Endometrium (tissue), 2 donors: ENCODE measurements around the gene MRAP.

ENCODE experiments used
- FAIRE-seq: peaks from 2 replicates; lab custom pipeline; 2012; peaks lifted over from hg19 to GRCh38; lab: Jason Lieb, UNC
- donor health status: control.
- donor health status: control.

MRAP gene

DNA sequence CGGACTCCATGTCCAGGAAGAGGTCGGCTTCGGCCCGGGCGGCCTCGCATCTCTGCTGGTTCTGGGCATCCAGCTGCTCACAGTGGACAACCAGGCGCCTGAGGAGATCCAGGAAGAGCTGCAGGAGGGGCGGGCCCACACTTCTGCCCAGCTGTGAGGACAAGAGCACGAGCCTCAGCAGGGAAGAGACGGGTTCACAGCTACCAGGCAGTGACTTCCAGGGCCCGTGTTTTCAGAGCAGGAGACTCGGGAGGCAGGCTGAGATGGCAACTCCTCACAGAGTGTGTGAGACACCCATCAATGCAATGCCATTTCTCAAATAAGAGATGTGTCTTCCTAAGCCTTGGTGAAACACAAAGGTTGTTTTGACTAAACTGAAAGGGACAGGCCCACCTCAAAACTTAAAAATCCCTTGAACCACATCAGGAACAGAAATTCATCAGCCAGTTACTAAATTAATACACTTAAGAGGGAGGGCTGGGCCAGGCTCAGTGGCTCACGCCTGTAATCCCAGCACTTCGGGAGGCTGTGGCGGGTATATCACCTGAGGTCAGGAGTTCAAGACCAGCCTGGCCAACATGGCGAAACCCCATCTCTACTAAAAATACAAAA lies 50.8 kb downstream of the MRAP start:
- no peak for FAIRE-seq

DNA sequence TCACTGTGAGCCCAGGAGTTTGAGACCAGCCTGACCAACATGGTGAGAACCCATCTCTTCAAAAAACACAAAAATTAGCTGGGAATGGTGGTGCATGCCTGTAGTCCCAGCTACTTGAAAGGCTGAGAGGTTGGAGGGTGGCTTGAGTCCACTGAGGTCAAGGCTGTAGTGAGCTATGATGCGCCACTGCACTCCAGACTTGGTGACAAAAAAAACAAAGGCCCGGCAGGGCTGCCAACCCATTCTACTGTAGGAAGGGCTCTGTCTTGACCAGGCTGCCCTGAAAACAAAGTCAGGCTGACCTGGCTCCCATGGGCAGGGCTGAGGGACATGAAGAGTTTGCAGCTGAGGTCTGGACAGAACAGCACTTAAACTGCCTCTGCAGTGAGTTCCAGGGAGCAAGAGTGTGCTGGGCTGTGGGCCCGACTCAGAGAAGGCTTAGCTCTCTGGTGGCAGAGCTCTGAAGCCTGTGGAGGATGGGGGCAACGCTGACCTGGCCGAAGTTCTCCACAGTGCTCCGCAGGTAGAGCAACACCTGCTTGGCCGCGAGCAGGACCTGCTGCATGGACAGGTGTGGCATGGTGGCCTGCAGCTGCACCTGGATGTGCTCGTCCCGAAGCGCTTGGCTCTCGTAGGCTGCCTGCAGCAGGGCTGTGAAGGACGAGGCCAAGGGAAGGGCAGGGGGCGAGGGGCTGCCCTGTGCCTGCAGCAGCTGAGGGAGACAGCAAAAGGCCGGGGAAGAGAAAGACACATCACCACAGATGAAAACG lies 51.7 kb downstream of the MRAP start:
- no peak for FAIRE-seq

DNA sequence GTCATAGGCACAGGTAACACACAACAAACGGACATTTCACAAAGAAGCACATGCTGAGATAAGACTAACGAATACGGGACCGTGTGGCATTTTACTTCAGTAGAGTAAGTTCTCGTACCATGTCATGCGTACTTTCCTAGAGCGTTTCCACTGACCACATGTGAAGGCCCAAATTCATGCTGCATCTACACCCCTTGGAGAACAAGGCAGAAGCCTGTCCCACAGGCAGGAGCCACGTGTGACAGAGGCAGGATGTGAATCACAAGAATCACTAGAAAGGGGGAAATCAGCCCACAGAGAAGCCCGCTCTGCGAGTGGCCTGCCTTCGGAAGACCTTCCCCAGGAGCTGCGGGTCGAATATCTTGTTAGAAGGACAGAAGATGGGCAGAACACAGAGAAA lies 52.3 kb downstream of the MRAP start:
- no peak for FAIRE-seq

DNA sequence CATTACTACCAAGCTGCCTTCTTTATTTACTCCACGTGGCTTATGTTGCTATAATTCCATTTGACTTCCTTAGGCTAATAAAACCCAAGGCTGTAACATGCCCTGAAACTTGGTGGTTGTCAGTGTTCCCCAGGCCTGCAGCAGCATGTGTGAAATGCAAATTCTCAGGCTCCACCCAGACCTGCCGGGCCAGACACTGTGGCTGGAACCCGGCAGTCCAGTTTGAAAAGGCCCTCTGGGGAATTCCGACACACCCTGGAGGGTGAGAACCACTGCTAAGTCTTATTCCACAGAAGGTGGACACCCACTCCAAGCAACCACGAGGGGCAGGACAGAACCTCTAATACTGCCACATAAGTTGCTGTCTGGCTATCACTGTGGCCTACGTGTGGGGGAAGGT lies 52.8 kb downstream of the MRAP start:
- no peak for FAIRE-seq

DNA sequence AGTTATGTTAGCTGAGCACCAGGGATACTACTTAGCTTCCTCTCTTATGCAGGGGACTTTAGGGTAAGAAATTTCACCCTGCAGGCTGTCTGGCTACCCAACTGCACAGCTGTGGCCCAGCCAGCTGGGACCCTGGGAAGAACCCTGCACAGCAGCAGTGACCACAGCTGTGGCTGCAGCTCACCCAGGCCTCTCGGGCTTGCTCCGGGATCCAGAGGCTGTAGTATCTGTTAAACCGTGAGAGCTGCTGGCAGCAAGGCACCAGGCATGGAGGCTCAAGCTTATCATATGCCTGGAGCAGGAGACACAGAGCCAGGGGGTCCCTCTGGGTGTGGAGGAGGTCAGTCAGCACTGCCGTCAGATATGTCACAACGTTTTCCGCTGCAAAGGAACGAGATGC lies 53.9 kb downstream of the MRAP start:
- no peak for FAIRE-seq

DNA sequence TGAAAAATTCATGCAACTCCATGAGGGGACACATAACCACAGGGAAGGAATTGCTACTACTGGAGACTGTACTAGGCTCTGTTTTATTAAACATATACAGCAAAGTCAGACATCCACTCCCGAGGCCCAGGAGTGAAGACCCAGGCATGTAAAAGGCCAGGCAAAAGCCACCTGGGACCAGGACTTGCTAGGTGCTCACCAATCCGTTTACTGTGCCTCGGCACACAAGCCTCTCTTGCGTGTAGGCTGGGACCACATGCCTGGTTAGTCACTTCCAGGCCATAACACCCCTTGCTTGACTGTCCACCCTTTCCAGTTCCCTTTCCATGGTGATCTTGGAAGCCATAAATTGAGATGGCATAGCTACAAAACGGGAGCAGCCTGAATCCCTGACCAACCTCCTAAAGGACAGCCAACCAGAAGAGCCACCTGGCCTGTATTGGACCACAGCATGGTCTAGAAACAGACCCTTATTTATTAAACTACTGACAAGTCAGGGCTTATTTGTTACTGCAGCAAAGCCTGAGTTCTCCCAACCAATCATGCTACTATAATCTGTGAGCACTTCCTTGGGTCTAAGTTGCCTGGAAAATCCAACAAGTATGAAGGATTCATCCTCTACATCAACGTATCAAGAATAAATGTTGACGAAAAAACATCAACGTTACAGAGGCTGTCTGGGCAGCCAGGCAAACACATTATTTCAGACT lies 54.5 kb downstream of the MRAP start:
- FAIRE-seq = no peak

DNA sequence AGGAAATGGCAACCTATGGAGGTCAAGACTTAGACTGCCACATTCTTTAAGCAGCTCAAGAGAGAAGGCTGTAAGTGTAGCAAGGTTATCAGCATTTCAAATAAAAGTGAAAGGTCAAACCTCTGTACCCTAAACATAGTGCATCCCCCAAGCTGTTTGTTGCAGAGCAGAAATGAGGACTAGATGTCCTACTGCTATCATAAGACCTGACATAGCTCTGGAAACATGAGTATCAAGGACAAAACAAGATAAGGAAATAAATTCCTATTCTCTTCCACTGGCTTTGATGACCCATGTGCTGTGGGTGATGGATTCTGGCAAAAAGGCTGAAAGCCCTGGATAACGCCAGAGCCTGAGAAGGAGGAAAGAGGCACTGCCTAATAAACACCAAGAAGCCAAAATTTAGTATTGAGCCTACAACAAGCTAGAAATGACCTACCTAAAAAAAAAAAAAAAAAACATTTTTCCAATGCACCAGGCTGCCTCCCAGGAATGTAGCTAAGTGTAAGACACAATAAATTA lies 58.3 kb downstream of the MRAP start:
- FAIRE-seq = no peak

DNA sequence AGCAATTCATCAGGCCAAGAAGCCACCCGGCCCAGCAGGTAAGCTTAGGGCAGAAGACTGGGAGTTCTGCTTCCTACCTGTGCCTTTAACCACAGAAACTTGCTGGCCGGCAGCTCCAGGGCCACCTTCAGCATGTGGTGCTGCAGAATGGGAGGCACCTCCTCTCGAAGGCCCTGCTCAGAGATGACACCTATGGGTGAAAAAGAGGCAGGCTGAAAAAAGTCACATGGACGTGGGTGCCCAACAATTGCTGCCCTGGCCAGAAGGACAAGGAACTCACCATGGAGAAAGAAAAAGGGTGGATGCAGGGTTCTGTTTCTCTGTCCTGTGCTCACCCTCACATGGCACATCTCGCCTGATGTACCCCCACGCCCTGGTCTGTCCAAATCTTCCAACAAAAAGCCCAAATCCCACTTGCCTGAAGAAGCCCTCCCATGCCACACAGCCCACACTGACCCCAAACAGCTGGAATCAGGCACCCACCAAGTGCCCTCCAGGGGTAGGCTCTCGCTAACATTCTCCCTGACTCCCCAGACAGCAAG lies 61.1 kb downstream of the MRAP start:
- no peak for FAIRE-seq

DNA sequence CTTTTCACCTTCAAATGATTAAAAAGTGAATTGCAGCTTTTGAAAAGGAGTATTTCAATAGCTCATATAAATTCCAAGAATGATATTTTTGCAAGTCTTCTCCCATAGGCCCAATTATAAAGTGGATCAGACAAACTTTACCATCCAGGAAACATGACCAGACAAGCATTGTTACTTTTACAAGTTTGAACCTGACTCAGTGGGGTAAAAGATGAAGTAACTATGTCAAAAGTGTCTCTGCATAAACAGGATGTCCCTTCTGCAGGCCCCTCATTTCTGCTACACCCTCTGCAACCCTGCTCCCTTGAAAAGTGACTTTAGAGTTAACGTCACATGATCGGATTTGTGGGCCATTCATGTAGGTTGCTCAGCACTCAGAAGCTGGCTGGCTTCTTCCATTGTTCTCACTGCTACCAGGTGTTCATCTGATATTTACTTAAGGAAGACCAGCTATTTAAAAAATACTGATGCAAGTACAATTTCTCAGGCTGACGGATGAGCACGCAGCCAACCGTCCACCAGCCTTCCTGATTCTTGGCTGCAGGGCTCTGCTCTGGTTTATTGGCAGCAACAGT lies 61.8 kb downstream of the MRAP start:
- FAIRE-seq = no peak
